Raji (cell line): ENCODE measurements around the gene LYVE1.

Experiments
- POLR2A ChIP-seq: IDR thresholded peaks from 2 replicates; pipeline ENCODE4 v1.6.1; 2011; ENCODE audit warnings: low read depth, low read length, control low read depth; ENCODE audit not compliant: insufficient read depth

The LYVE1 gene

GRCh38 chr11:10600570-10601248, 32.2 kb upstream of the LYVE1 start:
- no peak for TF ChIP-seq POLR2A

GRCh38 chr11:10599388-10600175, 31.1 kb upstream of the LYVE1 start:
- TF ChIP-seq POLR2A = no peak

GRCh38 chr11:10598816-10599215, 30.4 kb upstream of the LYVE1 start:
- no peak for TF ChIP-seq POLR2A

- no peak for TF ChIP-seq POLR2A
Observed at GRCh38 chr11:10597877-10598351, 29.4 kb upstream of the LYVE1 start.

- no peak for TF ChIP-seq POLR2A
Observed at GRCh38 chr11:10594407-10594806, 25.9 kb upstream of the LYVE1 start.

GRCh38 chr11:10592331-10592730, 23.9 kb upstream of the LYVE1 start:
- TF ChIP-seq POLR2A = no peak

- no peak for TF ChIP-seq POLR2A
Observed at GRCh38 chr11:10591741-10592140, 23.3 kb upstream of the LYVE1 start.

GRCh38 chr11:10590218-10590915, 21.9 kb upstream of the LYVE1 start:
- no peak for TF ChIP-seq POLR2A

GRCh38 chr11:10588904-10589303, 20.4 kb upstream of the LYVE1 start:
- TF ChIP-seq POLR2A = no peak

- no peak for TF ChIP-seq POLR2A
Observed at GRCh38 chr11:10587995-10588394, 19.5 kb upstream of the LYVE1 start.

GRCh38 chr11:10587388-10587787, 18.9 kb upstream of the LYVE1 start:
- no peak for TF ChIP-seq POLR2A

- TF ChIP-seq POLR2A = no peak
Observed at GRCh38 chr11:10584071-10584501, 15.6 kb upstream of the LYVE1 start.

GRCh38 chr11:10581481-10582019, 13.1 kb upstream of the LYVE1 start:
- TF ChIP-seq POLR2A = no peak

GRCh38 chr11:10580623-10581022, 12.2 kb upstream of the LYVE1 start:
- TF ChIP-seq POLR2A = no peak

- no peak for TF ChIP-seq POLR2A
Observed at GRCh38 chr11:10579700-10580099, 11.2 kb upstream of the LYVE1 start.

GRCh38 chr11:10576035-10576398, 7.6 kb upstream of the LYVE1 start:
- no peak for TF ChIP-seq POLR2A

- no peak for TF ChIP-seq POLR2A
Observed at GRCh38 chr11:10575346-10576034, 7.0 kb upstream of the LYVE1 start.
